H1 (cell line): ENCODE results near the gene DEUP1. TPM values are rescaled to one million over a fixed set of nuclear protein-coding genes. Genes with fewer than 3 reads are reported as not detected.

Experiments
- CHD1 ChIP-seq: IDR thresholded peaks from 2 replicates; pipeline ENCODE4 v1.6.1; 2012; ENCODE audit warnings: low read depth, low read length, improper control_type of control experiment
- EGR1 ChIP-seq: IDR thresholded peaks from 2 replicates; pipeline ENCODE4 v1.6.1; 2011; ENCODE audit warnings: low read depth, low read length, borderline replicate concordance
- EZH2 ChIP-seq: fragments of 200-600 bp; sonication (generic); IDR thresholded peaks from 2 replicates; pipeline ENCODE4 v1.7.1; 2012; ENCODE audit warnings: low read depth, mild to moderate bottlenecking, moderate library complexity, low read length, inconsistent platforms; ENCODE audit not compliant: severe bottlenecking
- KDM4A ChIP-seq: IDR thresholded peaks from one replicate; pipeline ENCODE4 v1.7.1; 2012; ENCODE audit warnings: low read depth, mild to moderate bottlenecking, moderate library complexity, low read length, inconsistent platforms; ENCODE audit not compliant: severe bottlenecking
- KDM5A ChIP-seq: fragments of 200-600 bp; IDR thresholded peaks from 2 replicates; pipeline ENCODE4 v1.7.1; 2012; ENCODE audit warnings: mild to moderate bottlenecking, low read length, inconsistent platforms, mixed read lengths
- RNF2 ChIP-seq: fragments of 200-900, 300-1000 bp; sonication (generic); IDR thresholded peaks from 2 replicates; pipeline ENCODE4 v1.7.1; 2016; ENCODE audit warnings: borderline replicate concordance, low read depth, mild to moderate bottlenecking, antibody characterized with exemption, low read length; ENCODE audit not compliant: poor library complexity, severe bottlenecking; ENCODE audit errors: missing control alignments
- SAP30 ChIP-seq: fragments of 300-600 bp; sonication (generic); IDR thresholded peaks from 2 replicates; pipeline ENCODE4 v1.7.1; 2012; ENCODE audit warnings: low read length, moderate library complexity, mild to moderate bottlenecking, inconsistent platforms; ENCODE audit not compliant: insufficient read depth, insufficient replicate concordance
- SIRT6 ChIP-seq: IDR thresholded peaks from one replicate; pipeline ENCODE4 v1.7.1; 2012; ENCODE audit warnings: low read length, inconsistent platforms
- TBP ChIP-seq: IDR thresholded peaks from 2 replicates; pipeline ENCODE4 v1.6.1; 2011; ENCODE audit warnings: low read depth, low read length, improper control_type of control experiment
- ZNF274 ChIP-seq: IDR thresholded peaks from 2 replicates; pipeline ENCODE4 v1.7.0; 2012; ENCODE audit warnings: low read length, borderline replicate concordance; ENCODE audit errors: extremely low read depth
- polyA plus RNA-seq, 7 experiments: library from polyadenylated mRNA; depleted of rRNA in 3 of 7; stranded (reverse) in 5 of 7; unstranded in 2 of 7; fragments of >200 nt in 5 of 7; fragments of 200-250 nt in 2 of 7; gene quantifications; 1 replicate in 5 of 7; 2 replicates in 1 of 7; 4 replicates in 1 of 7; pipeline versions ENCODE4 v1.2.1 to v1.2.3, GENCODE V29; 2011 to 2013; ENCODE audit warnings: missing spikeins in 2 of 7, mixed read lengths in 2 of 7
- total RNA-seq: library from RNA; stranded (reverse); fragmentation: NEBNext Ultra II Directional; extraction: Animal tissue kit (Norgen Biotek cat#: 25700); gene quantifications from 2 replicates; pipeline ENCODE4 v1.2.1, GENCODE V29; 2021
- TF ChIP-seq, protein P1 (sequence below): fragments of 300-600 bp; sonication (generic); IDR thresholded peaks from 2 replicates; pipeline ENCODE4 v1.7.1; 2012; ENCODE audit warnings: low read length, moderate library complexity, mild to moderate bottlenecking, inconsistent platforms; ENCODE audit not compliant: insufficient replicate concordance

DEUP1 gene
- total and polyA plus RNA-seq, 2 of the 8 experiments (the other 6 are each of a cell fraction or from before 2014, with no cell fraction given) = 0.45 TPM; not detected in 1

- TF ChIP-seq SIRT6 (no peak), RNF2 (no peak), KDM4A (peak; percentile 73), EZH2 (no peak), CHD1 (no peak), SAP30 (no peak), KDM5A (no peak), EGR1 (no peak), TBP (no peak), ZNF274 (no peak)
- TF ChIP-seq, protein P1, sequence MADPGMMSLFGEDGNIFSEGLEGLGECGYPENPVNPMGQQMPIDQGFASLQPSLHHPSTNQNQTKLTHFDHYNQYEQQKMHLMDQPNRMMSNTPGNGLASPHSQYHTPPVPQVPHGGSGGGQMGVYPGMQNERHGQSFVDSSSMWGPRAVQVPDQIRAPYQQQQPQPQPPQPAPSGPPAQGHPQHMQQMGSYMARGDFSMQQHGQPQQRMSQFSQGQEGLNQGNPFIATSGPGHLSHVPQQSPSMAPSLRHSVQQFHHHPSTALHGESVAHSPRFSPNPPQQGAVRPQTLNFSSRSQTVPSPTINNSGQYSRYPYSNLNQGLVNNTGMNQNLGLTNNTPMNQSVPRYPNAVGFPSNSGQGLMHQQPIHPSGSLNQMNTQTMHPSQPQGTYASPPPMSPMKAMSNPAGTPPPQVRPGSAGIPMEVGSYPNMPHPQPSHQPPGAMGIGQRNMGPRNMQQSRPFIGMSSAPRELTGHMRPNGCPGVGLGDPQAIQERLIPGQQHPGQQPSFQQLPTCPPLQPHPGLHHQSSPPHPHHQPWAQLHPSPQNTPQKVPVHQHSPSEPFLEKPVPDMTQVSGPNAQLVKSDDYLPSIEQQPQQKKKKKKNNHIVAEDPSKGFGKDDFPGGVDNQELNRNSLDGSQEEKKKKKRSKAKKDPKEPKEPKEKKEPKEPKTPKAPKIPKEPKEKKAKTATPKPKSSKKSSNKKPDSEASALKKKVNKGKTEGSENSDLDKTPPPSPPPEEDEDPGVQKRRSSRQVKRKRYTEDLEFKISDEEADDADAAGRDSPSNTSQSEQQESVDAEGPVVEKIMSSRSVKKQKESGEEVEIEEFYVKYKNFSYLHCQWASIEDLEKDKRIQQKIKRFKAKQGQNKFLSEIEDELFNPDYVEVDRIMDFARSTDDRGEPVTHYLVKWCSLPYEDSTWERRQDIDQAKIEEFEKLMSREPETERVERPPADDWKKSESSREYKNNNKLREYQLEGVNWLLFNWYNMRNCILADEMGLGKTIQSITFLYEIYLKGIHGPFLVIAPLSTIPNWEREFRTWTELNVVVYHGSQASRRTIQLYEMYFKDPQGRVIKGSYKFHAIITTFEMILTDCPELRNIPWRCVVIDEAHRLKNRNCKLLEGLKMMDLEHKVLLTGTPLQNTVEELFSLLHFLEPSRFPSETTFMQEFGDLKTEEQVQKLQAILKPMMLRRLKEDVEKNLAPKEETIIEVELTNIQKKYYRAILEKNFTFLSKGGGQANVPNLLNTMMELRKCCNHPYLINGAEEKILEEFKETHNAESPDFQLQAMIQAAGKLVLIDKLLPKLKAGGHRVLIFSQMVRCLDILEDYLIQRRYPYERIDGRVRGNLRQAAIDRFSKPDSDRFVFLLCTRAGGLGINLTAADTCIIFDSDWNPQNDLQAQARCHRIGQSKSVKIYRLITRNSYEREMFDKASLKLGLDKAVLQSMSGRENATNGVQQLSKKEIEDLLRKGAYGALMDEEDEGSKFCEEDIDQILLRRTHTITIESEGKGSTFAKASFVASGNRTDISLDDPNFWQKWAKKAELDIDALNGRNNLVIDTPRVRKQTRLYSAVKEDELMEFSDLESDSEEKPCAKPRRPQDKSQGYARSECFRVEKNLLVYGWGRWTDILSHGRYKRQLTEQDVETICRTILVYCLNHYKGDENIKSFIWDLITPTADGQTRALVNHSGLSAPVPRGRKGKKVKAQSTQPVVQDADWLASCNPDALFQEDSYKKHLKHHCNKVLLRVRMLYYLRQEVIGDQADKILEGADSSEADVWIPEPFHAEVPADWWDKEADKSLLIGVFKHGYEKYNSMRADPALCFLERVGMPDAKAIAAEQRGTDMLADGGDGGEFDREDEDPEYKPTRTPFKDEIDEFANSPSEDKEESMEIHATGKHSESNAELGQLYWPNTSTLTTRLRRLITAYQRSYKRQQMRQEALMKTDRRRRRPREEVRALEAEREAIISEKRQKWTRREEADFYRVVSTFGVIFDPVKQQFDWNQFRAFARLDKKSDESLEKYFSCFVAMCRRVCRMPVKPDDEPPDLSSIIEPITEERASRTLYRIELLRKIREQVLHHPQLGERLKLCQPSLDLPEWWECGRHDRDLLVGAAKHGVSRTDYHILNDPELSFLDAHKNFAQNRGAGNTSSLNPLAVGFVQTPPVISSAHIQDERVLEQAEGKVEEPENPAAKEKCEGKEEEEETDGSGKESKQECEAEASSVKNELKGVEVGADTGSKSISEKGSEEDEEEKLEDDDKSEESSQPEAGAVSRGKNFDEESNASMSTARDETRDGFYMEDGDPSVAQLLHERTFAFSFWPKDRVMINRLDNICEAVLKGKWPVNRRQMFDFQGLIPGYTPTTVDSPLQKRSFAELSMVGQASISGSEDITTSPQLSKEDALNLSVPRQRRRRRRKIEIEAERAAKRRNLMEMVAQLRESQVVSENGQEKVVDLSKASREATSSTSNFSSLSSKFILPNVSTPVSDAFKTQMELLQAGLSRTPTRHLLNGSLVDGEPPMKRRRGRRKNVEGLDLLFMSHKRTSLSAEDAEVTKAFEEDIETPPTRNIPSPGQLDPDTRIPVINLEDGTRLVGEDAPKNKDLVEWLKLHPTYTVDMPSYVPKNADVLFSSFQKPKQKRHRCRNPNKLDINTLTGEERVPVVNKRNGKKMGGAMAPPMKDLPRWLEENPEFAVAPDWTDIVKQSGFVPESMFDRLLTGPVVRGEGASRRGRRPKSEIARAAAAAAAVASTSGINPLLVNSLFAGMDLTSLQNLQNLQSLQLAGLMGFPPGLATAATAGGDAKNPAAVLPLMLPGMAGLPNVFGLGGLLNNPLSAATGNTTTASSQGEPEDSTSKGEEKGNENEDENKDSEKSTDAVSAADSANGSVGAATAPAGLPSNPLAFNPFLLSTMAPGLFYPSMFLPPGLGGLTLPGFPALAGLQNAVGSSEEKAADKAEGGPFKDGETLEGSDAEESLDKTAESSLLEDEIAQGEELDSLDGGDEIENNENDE = no peak
Measured at GRCh38 chr11:93330446-93330984, at the start of gene DEUP1 (continued).
